NCI-H187 (cell line): ENCODE results near the gene SCGB1C2.
A peak's percentile ranks its signal among the peaks of the same experiment; 100 is the strongest.
"Not testable (repeated sequence)": the region's sequence is repeated elsewhere in the genome, so short reads cannot be mapped to it uniquely, and the experiment has no call there.

Experiments
- DNase-seq, 2 experiments: peaks; one replicate each; lab custom pipeline; 2025; lab: John Stamatoyannopoulos, UW

SCGB1C2 gene

GRCh38 chr17:137166-137807 lies at the start of gene SCGB1C2:
Gene SCGB1C2, plus strand, starts transcription at chr17:137569. Its CDS starts 22 bp downstream, at chr17:137591.
- DNase-seq, result not testable (repeated sequence)

GRCh38 chr17:113111-113510 lies 24.3 kb upstream of the SCGB1C2 start:
- not testable (repeated sequence) for DNase-seq

GRCh38 chr17:118339-118917 lies 18.9 kb upstream of the SCGB1C2 start:
- DNase-seq, result not testable (repeated sequence)

GRCh38 chr17:133932-134331 lies 3.4 kb upstream of the SCGB1C2 start:
- DNase-seq, result not testable (repeated sequence)

- not testable (repeated sequence) for DNase-seq
Observed at GRCh38 chr17:134332-134785, 3.0 kb upstream of the SCGB1C2 start.

GRCh38 chr17:135022-135421 lies 2.3 kb upstream of the SCGB1C2 start:
- DNase-seq, result not testable (repeated sequence)

- DNase-seq, result not testable (repeated sequence)
Observed at GRCh38 chr17:135895-136294, 1.5 kb upstream of the SCGB1C2 start.

GRCh38 chr17:136531-136930 lies 838 bp upstream of the SCGB1C2 start:
- not testable (repeated sequence) for DNase-seq

- not testable (repeated sequence) for DNase-seq
Observed at GRCh38 chr17:139401-140205, 2.2 kb downstream of the SCGB1C2 start.

- no peak for DNase-seq
Observed at GRCh38 chr17:142102-142661, 4.8 kb downstream of the SCGB1C2 start.

GRCh38 chr17:142876-143784 lies 5.8 kb downstream of the SCGB1C2 start:
- DNase-seq, result no peak

- DNase-seq, result peak; percentile 10 to 33
Observed at GRCh38 chr17:143785-144281, 6.5 kb downstream of the SCGB1C2 start.

GRCh38 chr17:144936-145670 lies 7.7 kb downstream of the SCGB1C2 start:
- no peak for DNase-seq

- DNase-seq, result no peak
Observed at GRCh38 chr17:145671-146541, 8.5 kb downstream of the SCGB1C2 start.

GRCh38 chr17:146546-146945 lies 9.2 kb downstream of the SCGB1C2 start:
- DNase-seq, result no peak

- no peak for DNase-seq
Observed at GRCh38 chr17:146983-147761, 9.8 kb downstream of the SCGB1C2 start.

- no peak for DNase-seq
Observed at GRCh38 chr17:147796-148740, 10.7 kb downstream of the SCGB1C2 start.

GRCh38 chr17:148757-149156 lies 11.4 kb downstream of the SCGB1C2 start:
- no peak for DNase-seq
